Stimulated activated CD4-positive, alpha-beta T cell treated with anti-CD3 and anti-CD28 coated beads, Interleukin-4, amount 100 ng/mL, for 1 hour (primary cell): ENCODE data around the gene RFFL.

Experiments
- DNase-seq: peaks from one replicate; pipeline ENCODE4 v3.0.0-alpha.2; 2020

Gene RFFL

GRCh38 chr17:34958438-34958837 is 105.1 kb downstream of the RFFL start:
- no peak for DNase-seq
